PFSK-1 (cell line): Measurements from ENCODE around the gene OCEL1.

Experiments used
- FOXP2 ChIP-seq: optimal IDR thresholded peaks from 2 replicates; pipeline ENCODE3; 2011; ENCODE audit warnings: borderline replicate concordance, control low read depth, inconsistent platforms; ENCODE audit not compliant: insufficient read depth; ENCODE audit errors: extremely low read length, extremely low read depth
- POLR2AphosphoS5 ChIP-seq: IDR thresholded peaks from 2 replicates; pipeline ENCODE4 v1.6.1; 2012; ENCODE audit warnings: low read depth, mild to moderate bottlenecking, control low read depth, low read length, moderate library complexity
- SIN3A ChIP-seq: IDR thresholded peaks from 2 replicates; pipeline ENCODE4 v1.6.1; 2012; ENCODE audit warnings: mild to moderate bottlenecking, low read length, moderate library complexity, borderline replicate concordance; ENCODE audit not compliant: insufficient read depth
- TAF1 ChIP-seq: IDR thresholded peaks from 2 replicates; pipeline ENCODE4 v1.6.1; 2012; ENCODE audit warnings: low read length, control low read depth, borderline replicate concordance; ENCODE audit not compliant: insufficient read depth
- TF ChIP-seq, protein P1 (sequence below), 2 experiments: IDR thresholded peaks; 2 replicates each; pipeline versions ENCODE4 v1.6.1 to v1.8.0; 2011 to 2012; ENCODE audit warnings: low read depth in 2 of 2, low read length in 2 of 2, control low read depth in 1 of 2, inconsistent platforms in 1 of 2, mild to moderate bottlenecking in 1 of 2, moderate library complexity in 1 of 2; ENCODE audit not compliant: insufficient read depth in 1 of 2

Gene OCEL1

DNA sequence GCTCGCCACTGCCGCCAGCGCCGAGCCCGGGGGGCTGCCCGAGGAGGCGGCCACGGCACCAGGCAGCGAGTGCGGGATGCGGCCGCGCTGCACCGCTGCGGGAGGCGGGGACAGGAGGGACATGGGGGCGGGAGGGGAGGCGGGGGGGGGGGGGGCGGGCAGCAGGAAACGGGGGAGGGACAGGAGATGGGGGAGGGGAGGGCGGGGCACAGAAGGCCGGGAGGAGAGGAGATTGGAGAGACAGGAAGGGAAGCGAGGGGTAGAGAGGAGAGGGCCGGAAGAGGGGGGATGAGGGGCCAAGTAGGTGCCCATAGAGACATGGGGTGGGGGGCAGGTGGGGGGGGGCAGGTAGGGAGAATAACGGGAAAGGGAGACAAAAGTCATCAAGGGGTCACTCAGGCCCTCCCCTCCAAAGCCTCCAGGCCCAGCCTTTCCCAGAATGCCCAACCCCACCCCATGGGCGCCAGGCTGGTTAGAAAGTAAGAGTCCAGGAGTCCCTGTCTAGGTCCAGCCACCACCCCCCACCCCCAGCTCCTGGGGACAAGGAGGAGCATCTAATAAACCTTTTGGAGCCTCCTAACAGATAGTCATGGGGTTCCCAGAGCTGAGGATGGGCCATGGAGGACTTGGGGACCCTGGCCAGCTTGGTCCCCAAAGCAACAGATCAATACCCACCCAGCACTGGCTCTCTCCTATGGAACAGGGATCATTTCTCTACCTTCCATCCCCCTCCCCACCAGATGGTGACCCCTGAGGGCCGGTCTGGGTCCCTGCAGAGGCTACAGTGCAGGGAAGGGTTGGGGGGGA is 10.1 kb downstream of the OCEL1 start:
- peak; percentile 50; the same call in 1 of the 2 replicates for TF ChIP-seq TAF1
- no peak for TF ChIP-seq SIN3A
- TF ChIP-seq POLR2AphosphoS5, result peak; percentile 77; the same call in 1 of the 2 replicates
- TF ChIP-seq FOXP2, result peak; percentile 6
- TF ChIP-seq, protein P1, sequence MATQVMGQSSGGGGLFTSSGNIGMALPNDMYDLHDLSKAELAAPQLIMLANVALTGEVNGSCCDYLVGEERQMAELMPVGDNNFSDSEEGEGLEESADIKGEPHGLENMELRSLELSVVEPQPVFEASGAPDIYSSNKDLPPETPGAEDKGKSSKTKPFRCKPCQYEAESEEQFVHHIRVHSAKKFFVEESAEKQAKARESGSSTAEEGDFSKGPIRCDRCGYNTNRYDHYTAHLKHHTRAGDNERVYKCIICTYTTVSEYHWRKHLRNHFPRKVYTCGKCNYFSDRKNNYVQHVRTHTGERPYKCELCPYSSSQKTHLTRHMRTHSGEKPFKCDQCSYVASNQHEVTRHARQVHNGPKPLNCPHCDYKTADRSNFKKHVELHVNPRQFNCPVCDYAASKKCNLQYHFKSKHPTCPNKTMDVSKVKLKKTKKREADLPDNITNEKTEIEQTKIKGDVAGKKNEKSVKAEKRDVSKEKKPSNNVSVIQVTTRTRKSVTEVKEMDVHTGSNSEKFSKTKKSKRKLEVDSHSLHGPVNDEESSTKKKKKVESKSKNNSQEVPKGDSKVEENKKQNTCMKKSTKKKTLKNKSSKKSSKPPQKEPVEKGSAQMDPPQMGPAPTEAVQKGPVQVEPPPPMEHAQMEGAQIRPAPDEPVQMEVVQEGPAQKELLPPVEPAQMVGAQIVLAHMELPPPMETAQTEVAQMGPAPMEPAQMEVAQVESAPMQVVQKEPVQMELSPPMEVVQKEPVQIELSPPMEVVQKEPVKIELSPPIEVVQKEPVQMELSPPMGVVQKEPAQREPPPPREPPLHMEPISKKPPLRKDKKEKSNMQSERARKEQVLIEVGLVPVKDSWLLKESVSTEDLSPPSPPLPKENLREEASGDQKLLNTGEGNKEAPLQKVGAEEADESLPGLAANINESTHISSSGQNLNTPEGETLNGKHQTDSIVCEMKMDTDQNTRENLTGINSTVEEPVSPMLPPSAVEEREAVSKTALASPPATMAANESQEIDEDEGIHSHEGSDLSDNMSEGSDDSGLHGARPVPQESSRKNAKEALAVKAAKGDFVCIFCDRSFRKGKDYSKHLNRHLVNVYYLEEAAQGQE (IDR thresholded peaks at IDR 0.05; ENCODE audit: insufficient read depth in 1 of 2, low read depth in 2 of 2, low read length in 2 of 2), result no peak

DNA sequence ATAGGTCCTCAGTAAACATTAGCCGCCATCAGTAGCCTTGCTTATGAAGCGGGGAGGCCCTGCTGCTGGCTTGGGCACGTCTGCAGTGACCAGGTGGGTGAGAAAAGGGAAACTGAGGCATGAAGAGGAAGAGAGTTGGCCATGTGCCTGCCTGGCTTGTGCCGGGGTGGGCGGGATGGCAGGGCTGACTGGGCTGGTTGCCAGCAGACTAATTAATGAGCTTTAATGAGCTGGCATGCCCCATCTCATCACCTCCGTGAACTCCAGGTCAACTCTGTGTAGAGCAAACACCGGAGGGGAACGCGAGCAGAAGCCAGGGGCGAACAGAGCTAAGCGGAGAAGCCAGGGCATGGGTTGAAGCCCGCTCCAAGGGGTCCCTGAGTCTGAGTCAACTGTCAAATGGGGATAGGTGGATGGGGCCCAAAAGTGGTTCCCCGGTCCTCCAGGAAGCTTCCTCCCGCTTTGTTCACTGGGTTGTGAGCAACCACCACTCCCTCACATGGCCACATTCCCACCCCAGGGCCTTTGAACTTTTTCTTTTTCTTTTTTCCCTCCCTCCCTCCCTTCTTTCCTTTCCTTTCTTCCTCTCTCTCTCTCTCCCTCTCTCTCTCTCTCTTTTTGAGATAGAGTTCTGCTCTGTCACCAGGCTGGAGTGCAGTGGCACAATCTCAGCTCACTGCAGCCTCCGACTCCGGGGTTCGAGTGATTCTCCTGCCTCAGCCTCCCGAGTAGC is 11.0 kb downstream of the OCEL1 start:
- TF ChIP-seq SIN3A (no peak), POLR2AphosphoS5 (no peak), FOXP2 (no peak), TAF1 (no peak)
- TF ChIP-seq, protein P1 (IDR thresholded peaks at IDR 0.05; ENCODE audit: insufficient read depth in 1 of 2, low read depth in 2 of 2, low read length in 2 of 2), result no peak

DNA sequence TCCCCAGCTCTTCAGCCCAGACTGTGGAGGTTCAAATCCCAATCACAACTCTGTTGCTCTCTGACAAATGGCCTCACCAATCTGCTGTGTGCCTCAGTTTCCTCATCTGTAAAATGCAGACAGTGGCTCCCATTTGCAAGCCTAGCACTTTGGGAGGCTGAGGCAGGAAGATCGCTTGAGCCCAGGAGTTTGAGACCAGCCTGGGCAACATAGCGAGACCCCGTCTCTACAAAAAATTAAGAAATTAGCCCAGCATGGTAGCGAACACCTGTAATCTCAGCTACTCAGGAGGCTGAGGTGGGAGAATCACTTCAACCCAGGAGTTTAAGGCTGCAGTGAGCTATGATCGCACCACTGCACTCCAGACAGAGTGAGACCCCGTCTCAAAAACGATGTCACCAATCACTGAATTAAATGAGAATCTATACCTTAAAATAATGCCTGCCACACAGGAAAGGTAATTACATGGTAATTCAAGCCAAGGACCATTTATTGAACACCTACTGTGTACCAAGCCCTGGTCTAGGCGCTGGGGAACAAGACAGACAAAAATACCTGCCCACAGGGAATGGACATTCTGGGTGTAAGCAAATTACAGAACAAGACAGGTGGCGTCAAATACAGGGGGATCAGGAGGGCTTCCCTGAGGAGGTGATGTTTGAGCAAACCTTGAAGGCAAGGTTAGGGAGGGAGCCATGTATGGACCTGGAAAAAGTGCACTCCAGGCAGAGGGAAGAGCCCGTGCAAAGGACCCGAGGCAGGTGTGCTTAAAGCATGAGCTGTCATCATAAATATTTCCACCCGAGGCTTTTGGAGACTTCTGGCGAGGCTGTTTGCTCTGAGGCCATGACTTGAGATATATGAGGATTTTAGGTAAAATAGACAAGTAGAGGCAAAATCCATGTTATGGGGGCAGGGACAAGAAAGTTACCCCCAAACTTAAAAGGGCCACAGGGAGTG is 12.0 kb downstream of the OCEL1 start:
- TF ChIP-seq TAF1 (no peak), SIN3A (no peak), POLR2AphosphoS5 (no peak), FOXP2 (no peak)
- TF ChIP-seq, protein P1 (IDR thresholded peaks at IDR 0.05; ENCODE audit: insufficient read depth in 1 of 2, low read depth in 2 of 2, low read length in 2 of 2), result no peak

DNA sequence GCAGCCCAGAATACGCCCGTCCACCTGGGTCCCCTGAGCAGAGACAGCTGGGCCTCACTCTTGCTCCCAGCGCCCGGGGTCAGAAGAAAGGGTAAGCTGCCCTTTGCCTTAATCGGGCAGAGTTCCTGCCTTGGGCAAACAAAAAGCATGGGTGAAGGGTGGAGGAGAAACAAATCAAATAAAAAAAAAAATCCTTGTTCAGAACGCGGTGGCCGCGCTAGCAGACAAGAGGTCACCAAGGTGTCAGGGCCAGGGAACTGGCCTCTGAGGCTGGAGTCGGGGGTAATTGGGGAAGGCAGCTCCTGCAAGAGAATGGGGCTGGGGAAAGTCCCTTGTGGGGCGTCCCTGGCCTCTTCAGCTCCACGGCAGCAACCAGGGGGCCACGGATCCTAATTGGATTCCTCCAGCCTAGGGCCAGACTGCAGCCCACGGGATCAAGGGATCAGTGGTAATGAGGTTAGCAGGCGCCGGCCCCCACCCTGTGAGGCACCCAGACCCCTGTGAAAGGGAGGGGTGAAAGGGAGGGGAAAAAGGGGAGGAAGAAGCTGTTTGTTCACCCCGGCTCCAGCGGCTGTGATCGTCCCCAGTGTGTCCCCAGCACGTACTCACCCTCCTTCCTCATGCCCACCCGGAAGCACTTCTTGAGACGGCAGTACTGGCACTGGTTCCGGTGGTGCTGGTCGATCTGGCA is 14.2 kb downstream of the OCEL1 start:
- TF ChIP-seq SIN3A, result no peak
- no peak for TF ChIP-seq POLR2AphosphoS5
- no peak for TF ChIP-seq FOXP2
- TF ChIP-seq, protein P1 (IDR thresholded peaks at IDR 0.05; ENCODE audit: insufficient read depth in 1 of 2, low read depth in 2 of 2, low read length in 2 of 2), result no peak
- TF ChIP-seq TAF1, result no peak
